Measurements from ENCODE around the gene PXK.

Gene PXK

DNA sequence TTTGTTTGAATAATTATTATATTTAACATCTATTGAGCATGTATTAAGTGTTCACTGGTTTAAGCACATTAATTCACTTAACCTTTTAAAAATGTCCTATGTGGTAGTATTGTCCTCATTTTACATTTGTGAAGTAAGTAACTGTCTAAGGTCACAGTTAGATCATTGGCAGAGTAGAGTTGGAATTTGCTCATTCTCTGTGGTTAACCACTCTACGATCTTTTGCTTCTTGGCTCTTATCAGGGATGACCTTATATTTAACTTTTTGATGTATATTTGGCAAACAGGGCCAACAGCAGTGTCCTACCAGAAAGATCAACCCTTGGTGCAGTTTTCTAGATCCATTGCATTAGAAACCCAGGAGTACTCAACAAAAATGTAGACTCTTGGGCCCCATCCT, 34.0 kb downstream of the PXK start:
- H3K79me2 ChIP-seq (ENCODE audit: insufficient read depth, low read depth) = no peaks in the 10 kb centered on the region
- no peaks in the 10 kb centered on the region for H3K27me3 ChIP-seq (ENCODE audit: insufficient read depth, low read depth)
- H3K9ac ChIP-seq = no peak overlapping the region
- H3K4me3 ChIP-seq (IDR thresholded peaks at IDR 0.05; ENCODE audit: insufficient read depth, low read depth, low read length) = no peak overlapping the region
- no peak overlapping the region for H3K27ac ChIP-seq
- H4K20me1 ChIP-seq (ENCODE audit: insufficient read depth) = no peaks in the 10 kb centered on the region
- TF ChIP-seq, protein P1, sequence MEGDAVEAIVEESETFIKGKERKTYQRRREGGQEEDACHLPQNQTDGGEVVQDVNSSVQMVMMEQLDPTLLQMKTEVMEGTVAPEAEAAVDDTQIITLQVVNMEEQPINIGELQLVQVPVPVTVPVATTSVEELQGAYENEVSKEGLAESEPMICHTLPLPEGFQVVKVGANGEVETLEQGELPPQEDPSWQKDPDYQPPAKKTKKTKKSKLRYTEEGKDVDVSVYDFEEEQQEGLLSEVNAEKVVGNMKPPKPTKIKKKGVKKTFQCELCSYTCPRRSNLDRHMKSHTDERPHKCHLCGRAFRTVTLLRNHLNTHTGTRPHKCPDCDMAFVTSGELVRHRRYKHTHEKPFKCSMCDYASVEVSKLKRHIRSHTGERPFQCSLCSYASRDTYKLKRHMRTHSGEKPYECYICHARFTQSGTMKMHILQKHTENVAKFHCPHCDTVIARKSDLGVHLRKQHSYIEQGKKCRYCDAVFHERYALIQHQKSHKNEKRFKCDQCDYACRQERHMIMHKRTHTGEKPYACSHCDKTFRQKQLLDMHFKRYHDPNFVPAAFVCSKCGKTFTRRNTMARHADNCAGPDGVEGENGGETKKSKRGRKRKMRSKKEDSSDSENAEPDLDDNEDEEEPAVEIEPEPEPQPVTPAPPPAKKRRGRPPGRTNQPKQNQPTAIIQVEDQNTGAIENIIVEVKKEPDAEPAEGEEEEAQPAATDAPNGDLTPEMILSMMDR (conservative IDR thresholded peaks at IDR 0.05; ENCODE audit: low read depth, low read length) = no peak
- H2AFZ ChIP-seq (ENCODE audit: low read depth) = no peak overlapping the region
- no peaks in the 10 kb centered on the region for H3K36me3 ChIP-seq (ENCODE audit: insufficient read depth)
- H3K4me1 ChIP-seq (ENCODE audit: low read depth, poor library complexity, severe bottlenecking) = peaks cover 14% of the 10 kb centered on the region
- H3K4me2 ChIP-seq = peak overlapping the region; percentile 17; the same call in 1 of the 2 replicates

DNA sequence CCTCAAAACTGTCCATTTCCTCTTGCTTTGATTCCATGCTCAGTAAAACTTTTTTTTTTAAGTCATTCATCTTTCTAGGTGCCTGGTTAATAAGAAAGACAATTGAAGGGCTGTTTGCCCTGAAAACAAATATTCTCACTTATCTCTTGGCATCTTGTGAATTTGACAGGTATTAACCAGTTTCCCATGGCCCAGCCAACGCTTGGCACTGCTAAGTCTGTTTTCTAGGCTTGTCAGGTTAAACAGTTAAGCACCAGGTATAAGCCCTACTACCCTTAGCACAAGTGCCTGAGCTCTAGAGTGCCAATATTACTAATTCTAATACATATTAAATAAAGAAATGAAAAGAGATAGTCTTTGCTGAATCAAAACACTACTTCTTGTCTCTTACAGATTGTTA, 36.3 kb downstream of the PXK start:
- Histone ChIP-seq H4K20me1 (ENCODE audit: insufficient read depth) (no peaks in the 10 kb centered on the region), H2AFZ (ENCODE audit: low read depth) (no peak overlapping the region), H3K27ac (no peak overlapping the region), H3K4me3 (IDR thresholded peaks at IDR 0.05; ENCODE audit: insufficient read depth, low read depth, low read length) (no peak overlapping the region), H3K79me2 (ENCODE audit: insufficient read depth, low read depth) (no peaks in the 10 kb centered on the region), H3K9ac (no peak overlapping the region), H3K4me2 (no peak overlapping the region), H3K4me1 (ENCODE audit: low read depth, poor library complexity, severe bottlenecking) (peaks cover 14% of the 10 kb centered on the region), H3K36me3 (ENCODE audit: insufficient read depth) (no peaks in the 10 kb centered on the region), H3K27me3 (ENCODE audit: insufficient read depth, low read depth) (no peaks in the 10 kb centered on the region)
- TF ChIP-seq, protein P1 (conservative IDR thresholded peaks at IDR 0.05; ENCODE audit: low read depth, low read length) = no peak

DNA sequence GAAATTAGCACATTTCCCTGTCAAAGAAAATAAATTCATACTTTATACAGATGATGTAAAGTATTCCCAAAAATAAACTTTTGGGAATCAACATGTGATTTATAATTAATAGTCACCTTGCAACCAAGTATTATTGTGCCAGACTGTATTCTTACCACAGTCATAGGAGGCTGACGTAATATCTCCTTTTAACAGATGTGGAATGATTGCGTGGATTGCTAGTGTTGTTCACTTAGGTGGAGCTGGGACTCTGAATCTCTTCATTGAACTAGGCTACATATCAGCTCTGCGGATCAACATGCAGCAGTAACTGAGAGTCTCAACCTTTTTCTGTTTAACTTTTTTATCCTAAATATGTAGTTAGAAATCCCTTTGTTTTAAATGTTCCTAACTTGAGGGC, 37.2 kb downstream of the PXK start:
- H3K9ac ChIP-seq = no peak overlapping the region
- H3K4me2 ChIP-seq = no peak overlapping the region
- H4K20me1 ChIP-seq (ENCODE audit: insufficient read depth) = no peaks in the 10 kb centered on the region
- H3K27me3 ChIP-seq (ENCODE audit: insufficient read depth, low read depth) = no peaks in the 10 kb centered on the region
- no peaks in the 10 kb centered on the region for H3K36me3 ChIP-seq (ENCODE audit: insufficient read depth)
- TF ChIP-seq, protein P1 (conservative IDR thresholded peaks at IDR 0.05; ENCODE audit: low read depth, low read length) = no peak
- H3K27ac ChIP-seq = no peak overlapping the region
- no peak overlapping the region for H3K4me3 ChIP-seq (IDR thresholded peaks at IDR 0.05; ENCODE audit: insufficient read depth, low read depth, low read length)
- no peaks in the 10 kb centered on the region for H3K79me2 ChIP-seq (ENCODE audit: insufficient read depth, low read depth)
- H3K4me1 ChIP-seq (ENCODE audit: low read depth, poor library complexity, severe bottlenecking) = peaks cover 14% of the 10 kb centered on the region
- H2AFZ ChIP-seq (ENCODE audit: low read depth) = no peak overlapping the region

DNA sequence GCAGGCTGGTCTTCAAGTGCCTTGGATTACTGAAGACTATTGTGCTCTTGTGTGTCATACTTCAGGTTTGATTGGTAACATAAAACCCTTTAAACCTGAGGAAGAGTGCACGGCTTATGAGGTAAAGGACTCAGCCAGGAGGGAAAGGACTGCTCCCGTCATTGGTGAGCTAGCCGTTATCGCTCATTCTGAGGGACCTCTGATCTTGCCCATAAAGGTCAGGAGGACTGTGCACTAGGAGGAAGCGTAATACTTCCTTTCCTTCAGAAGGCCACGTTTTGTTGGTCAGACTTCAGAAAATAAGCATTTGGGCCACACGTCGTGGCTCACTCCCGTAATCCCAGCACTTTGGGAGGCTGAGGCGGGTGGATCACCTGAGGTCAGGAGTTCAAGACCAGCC, 37.7 kb downstream of the PXK start:
- H3K27ac ChIP-seq = no peak overlapping the region
- H3K4me3 ChIP-seq (IDR thresholded peaks at IDR 0.05; ENCODE audit: insufficient read depth, low read depth, low read length) = no peak overlapping the region
- H3K4me1 ChIP-seq (ENCODE audit: low read depth, poor library complexity, severe bottlenecking) = peaks cover 14% of the 10 kb centered on the region
- H3K36me3 ChIP-seq (ENCODE audit: insufficient read depth) = no peaks in the 10 kb centered on the region
- H4K20me1 ChIP-seq (ENCODE audit: insufficient read depth) = no peaks in the 10 kb centered on the region
- H3K4me2 ChIP-seq = no peak overlapping the region
- no peak overlapping the region for H2AFZ ChIP-seq (ENCODE audit: low read depth)
- H3K79me2 ChIP-seq (ENCODE audit: insufficient read depth, low read depth) = no peaks in the 10 kb centered on the region
- no peaks in the 10 kb centered on the region for H3K27me3 ChIP-seq (ENCODE audit: insufficient read depth, low read depth)
- TF ChIP-seq, protein P1 (conservative IDR thresholded peaks at IDR 0.05; ENCODE audit: low read depth, low read length) = no peak
- no peak overlapping the region for H3K9ac ChIP-seq

Data from KMS-11 (cell line).